ENCODE measurements around the gene PIK3AP1.
"Not testable (repeated sequence)": the region's sequence is repeated elsewhere in the genome, so short reads cannot be mapped to it uniquely, and the experiment has no call there.

The PIK3AP1 gene, protein sequence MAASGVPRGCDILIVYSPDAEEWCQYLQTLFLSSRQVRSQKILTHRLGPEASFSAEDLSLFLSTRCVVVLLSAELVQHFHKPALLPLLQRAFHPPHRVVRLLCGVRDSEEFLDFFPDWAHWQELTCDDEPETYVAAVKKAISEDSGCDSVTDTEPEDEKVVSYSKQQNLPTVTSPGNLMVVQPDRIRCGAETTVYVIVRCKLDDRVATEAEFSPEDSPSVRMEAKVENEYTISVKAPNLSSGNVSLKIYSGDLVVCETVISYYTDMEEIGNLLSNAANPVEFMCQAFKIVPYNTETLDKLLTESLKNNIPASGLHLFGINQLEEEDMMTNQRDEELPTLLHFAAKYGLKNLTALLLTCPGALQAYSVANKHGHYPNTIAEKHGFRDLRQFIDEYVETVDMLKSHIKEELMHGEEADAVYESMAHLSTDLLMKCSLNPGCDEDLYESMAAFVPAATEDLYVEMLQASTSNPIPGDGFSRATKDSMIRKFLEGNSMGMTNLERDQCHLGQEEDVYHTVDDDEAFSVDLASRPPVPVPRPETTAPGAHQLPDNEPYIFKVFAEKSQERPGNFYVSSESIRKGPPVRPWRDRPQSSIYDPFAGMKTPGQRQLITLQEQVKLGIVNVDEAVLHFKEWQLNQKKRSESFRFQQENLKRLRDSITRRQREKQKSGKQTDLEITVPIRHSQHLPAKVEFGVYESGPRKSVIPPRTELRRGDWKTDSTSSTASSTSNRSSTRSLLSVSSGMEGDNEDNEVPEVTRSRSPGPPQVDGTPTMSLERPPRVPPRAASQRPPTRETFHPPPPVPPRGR

DNA sequence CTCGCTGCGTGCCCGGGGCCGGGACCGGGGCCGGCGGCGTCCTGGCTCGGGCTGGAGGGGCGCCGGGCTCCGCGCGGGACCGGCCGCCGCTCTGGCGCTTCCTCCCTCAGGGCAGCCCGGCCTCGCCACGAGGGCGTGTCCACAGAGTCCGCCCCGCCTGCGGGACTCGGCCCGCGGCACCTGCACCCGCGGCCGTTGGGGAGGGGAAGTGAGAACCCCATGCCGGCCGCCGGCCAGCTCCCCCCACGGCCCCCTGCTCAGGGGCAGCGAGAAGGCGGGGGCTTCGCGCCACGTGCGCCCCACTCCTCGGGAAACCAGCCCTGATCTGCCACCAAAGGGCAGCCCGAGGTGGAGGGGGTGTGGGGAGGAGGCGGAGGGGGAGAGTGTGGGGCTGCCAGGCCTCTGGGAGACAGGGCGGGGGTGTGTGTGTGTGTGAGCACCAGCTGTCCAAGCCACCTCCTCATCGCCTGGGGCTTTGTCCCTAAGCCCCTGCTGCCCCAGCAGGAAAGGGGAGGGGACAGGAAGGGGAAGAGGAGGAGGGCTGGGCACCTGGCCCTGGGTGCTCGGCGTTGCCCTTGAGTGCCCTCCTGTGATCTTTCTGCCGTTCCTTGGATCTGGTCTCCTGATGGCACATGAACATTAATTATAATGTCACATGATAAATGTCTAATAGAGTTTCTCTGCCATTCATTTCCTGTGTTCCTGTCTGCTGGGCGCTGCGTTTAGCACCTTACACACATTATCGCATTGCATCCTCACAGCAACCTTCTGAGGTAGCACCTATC lies at the start of gene PIK3AP1:
PIK3AP1 (minus strand) TSS at position 93 of the 785 bp plus-strand sequence. CDS start 120 bp downstream, outside the sequence.
- DNase-seq: peak; percentile 55

DNA sequence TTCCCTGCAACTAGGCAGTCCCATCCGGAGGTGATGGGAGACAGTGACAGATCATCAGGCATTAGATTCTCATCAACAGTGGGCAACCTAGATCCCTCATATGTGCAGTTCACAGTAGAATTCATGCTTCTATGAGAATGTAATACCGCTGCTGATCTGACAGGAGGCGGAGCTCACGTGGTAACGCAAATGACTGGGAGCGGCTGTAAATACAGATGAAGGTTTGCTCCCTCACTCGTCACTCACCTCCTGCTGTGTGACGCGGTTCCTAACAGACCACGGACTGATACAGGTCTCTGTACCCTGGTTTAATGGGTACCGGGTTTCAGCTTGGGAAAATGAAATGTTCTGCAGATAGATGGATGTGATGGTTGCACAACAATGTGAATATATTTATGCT lies 47.8 kb upstream of the PIK3AP1 start:
- DNase-seq: no peak

DNA sequence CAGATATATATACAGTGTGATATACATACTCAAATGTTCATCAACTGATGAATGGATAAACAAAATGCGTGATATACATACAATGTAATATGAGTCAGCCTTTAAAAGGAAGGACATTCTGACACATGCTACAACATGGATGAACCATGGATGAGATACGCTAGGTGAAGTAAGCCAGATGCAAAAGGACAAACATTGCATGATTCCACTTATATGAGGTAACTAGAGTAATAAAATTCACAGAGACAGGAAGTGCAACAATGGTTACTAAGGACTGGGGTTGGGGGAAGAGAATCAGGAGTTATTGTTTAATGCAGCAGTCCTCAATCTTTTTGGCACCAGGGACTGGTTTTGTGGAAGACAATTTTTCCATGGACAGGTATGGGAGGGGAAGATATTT lies 47.3 kb upstream of the PIK3AP1 start:
- DNase-seq: no peak

DNA sequence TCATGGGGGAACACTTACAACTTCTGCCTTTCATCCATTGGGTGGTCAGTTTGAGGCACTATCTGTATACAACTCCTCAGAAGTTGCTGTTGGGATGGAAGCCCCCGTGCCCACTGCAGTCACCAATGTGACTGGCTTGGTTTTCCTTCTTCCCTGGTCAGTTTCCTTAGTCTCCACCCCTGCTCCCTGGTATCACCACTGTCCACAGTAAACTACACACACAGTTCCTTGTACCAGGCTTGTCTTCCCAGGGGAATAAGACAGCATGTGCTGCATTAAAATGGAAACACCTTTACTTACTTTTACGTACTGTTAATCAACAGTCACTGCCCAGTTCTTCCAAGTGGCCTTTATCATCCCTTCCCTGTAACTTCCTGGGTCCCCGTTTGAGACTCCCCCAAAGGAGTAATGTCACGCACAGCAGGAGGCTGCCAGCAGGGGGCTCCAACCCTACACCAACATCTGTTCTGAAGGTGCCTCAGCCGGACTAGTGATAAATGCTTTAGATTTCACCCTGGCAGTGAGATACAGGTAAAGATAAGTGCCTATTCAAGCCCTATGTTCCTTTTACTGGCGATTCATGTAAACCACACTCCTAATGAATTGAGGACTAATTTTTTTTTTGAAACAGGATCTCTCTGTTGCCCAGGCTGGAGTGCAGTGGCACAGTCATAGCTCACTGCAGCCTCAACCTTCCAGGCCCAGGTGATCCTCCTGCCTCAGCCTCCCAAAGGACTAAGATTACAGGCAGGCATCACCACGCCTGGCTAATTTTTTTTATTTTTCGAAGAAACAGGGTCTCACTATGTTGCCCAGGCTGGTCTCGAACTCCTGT lies 45.3 kb upstream of the PIK3AP1 start:
- DNase-seq: peak; percentile 87

DNA sequence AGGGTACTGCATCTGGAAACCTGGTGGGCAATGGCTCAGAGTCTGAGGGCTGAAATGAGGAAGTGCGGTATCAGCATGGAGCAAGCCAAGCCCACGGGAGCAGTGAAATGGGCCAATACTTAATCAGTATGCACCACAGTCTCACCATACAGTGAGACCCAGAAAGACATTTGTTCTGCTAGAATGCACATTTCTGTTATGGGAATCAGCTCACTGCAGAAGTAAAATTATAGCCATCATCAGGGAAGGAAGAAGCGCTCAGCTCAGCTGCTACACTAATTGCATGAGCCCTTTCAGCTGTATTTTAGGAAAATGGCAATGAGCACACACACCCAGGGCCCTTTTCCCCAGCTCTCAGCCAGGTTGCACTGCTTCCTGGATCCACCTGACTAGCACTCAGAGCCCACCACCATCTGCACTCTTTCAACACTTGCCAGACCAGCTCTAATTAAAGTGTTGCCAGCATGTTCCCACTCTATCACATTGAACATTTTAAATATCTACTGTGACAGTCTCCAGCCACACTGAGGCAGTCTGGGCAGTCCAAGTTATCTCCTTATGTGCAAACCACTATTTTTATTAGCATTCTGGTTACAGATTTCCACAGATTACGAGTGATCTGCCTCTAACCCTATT lies 44.2 kb upstream of the PIK3AP1 start:
- no peak for DNase-seq

DNA sequence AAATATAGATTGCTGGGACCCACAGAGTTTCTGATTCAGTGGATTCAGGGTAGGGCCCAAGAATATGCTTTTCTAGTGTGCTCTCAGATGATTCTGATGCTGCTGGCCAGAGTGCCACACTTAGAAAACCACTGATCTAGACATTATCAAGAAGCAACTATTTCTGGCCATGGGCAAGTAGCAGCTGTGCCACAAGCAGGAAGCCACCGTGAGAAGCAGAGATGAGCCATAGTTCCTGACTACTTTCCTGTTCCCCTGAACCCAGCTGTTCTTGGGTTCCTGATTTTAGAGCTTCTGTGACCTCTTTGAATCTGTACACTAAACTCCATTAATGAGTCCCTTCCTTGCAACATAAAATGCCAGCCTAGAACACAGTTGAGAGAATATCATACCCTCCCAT lies 38.1 kb upstream of the PIK3AP1 start:
- no peak for DNase-seq

DNA sequence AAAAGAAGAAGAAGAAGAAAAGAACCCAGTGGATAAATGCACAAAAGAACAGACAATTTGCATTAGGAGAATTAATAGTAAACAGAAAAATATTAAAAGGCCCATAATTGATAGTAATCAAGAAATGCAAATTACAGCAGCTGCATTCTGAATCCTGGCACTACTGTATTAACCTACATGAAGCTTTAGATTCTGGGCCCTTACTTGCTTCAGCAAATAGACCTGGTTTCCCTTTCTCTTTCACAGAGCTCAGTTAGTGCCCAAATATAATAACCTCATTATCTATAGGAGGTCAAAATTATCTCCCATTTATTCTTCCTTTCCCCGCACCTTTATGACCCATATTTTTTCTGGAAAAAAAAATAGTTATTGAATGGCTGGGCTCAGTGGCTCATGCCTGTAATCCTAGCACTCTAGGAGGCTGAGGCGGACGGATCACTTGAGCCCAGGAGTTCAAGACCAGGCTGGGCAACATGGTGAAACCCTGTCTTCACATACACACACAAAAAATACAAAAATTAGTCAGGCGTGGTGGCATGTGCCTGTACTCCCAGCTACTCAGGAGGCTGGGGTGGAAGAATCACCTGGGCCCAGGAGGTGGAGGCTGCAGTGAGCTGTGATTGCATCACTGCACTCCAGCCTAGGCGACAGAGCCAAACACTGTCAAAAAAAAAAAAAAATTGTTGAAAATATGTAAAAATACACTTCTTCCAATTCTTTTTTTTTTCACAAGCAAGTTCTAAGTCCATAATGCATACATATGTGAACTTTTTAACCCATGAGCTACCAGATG lies 36.0 kb upstream of the PIK3AP1 start:
- no peak for DNase-seq

DNA sequence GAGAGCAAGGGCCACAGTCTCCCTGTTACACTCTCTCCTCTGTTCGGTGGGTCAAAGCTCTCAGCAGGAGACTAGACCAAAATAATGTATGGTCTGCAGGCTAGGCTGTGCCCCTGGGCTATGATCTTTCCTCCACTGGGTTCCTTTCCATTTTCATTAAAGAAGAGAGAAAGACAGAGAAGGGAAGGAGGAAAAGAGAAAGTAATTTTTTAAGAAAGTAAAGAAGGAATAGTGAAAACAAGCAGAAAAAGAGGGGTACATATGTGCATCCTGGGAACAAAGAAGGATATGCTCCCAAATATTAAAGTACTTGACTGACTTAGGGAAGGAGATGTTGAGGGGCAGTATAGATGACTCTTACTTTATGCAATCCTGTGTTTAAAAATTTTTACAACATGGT lies 33.6 kb upstream of the PIK3AP1 start:
- DNase-seq: no peak

DNA sequence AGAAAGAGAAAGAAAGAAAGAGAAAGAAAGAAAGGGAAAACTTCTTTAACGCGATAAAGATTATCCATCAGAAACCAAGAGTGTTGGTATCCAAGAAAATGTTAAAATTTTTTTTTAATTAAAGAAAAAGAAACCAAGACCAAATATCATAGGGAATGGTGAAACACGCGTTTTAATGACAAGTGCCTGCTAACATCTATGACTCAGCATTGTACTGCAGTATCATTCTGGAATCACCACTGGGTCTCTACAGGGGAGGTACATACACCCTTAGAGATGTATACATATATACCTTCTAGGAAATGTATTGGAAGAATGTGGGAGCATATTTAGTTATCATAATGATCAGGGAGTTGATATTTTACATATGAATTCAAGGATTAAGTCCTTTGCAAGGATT lies 32.1 kb upstream of the PIK3AP1 start:
- no peak for DNase-seq

DNA sequence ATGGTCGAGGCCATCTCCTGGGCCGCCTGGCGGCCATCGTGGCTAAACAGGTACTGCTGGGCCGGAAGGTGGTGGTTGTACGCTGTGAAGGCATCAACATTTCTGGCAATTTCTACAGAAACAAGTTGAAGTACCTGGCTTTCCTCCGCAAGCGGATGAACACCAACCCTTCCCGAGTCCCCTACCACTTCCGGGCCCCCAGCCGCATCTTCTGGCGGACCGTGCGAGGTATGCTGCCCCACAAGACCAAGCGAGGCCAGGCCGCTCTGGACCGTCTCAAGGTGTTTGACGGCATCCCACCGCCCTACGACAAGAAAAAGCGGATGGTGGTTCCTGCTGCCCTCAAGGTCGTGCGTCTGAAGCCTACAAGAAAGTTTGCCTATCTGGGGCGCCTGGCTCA lies 30.0 kb upstream of the PIK3AP1 start:
- not testable (repeated sequence) for DNase-seq

DNA sequence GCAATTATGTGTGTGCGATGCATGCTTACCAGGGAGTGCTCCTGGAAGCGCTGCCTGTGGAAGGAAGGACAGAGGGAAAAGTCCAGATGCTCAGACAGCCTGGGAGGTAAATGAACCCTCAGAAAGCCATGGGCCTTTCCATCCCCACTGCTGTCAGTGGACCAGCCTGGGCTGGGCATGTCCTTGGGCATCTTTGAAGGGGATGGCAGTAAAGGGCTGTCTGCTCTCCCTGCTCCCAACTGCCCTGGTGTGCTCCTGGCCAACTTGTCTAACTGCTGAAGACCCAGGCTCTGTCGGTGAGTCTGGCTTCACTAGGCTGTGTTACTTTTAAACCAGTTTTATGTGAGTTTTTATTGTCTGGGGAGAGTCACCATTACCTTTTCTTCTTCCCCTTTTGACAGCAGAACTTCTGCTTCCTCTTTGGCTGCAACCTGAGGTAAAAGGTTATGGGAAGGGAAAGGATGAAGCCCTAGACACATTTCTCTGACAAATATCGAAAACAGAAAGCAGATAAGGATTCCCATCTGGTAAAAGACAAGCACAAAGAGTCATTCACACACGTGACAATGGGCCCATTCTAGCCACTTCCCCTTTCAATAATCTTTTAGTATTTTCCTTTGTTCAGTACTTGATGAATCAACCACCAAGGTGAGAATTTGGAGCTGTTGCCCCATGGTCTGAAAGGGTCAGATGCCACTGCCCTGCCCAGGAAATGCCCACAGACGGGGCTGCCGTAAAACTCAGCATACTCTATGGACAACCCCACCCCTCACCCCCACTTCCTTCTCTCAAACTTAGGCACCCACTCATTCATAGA lies 27.6 kb upstream of the PIK3AP1 start:
- DNase-seq: peak; percentile 31

DNA sequence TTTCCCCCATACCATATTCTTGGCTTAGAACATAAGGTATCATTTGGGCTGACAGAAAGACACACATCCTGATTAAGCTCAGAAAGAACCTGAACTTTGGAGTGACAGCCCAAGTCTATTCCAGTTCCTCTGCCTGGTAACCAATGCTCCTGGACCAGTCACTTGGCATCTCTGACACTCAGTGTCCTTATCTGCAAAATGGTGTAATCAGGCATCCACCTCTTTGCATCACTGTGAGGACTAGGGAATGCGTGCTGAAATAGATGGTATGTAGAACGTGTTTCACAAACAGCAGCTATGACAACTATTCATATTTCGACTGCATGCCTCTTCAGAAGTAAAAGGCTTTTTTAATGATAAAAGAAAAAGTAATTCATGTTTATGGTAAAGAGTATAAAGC lies 26.2 kb upstream of the PIK3AP1 start:
- no peak for DNase-seq

DNA sequence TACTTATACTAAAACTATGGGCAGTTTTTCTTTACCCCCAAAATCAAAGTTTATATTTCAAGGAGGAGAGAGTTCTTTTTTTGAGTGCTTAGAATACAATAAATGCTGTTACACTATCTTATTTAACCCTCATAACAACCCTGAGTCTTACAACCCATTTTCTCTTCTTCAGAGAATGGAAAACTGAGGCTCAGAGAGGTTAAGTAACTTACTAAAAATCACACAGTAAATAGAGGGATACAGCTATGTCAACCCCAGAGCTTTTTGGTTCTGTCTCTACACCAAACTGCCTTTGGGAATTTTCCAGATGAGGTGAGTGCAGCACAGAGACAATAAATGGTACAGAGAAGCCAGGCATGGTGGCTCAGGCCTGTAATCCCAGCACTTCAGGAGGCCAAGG lies 25.6 kb upstream of the PIK3AP1 start:
- DNase-seq: no peak

DNA sequence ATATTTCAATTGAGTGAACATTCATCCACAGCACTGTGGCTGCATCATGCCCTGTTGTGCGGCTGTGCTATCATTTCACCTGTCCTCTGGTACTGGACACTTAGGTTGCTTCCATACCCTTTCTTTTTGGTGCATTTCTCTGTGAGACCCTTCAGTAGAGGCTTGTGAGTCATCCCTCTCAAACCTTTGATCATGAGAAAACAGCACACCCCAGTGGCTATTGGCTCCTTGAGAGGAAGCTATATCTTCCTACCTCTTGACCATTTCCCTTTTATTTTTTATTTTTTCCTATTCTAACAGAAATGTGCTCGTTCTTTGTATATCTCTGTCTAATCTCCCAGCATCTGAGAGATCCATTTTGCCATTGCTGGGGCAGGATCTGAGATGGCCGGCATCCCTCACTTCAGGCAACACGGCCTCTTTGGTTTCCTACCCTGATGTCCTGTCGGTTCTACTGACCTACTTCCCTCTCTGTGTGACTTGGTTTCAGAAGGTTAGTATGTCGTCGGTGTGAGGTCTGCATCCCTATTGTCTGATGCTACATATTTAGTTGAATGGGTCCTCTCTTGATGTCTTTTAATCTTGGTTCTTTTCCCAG lies 23.8 kb upstream of the PIK3AP1 start:
- DNase-seq: no peak

DNA sequence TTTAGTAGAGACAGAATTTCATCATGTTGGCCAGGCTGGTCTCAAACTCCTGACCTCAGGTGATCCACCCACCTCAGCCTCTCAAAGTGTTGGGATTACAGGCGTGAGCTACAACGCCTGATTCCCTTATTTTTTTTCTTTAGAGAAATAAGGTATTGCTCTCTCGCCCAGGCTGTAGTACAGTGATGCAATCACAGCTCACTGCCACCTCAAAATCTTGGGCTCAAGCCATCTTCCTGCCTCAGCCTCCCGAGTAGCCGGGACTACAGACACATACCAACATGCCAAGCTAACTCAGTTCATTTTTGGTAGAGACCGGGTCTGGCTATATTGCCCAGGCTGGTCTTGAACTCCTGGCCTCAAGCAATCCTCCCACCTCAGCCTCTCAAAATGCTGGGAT lies 21.2 kb upstream of the PIK3AP1 start:
- not testable (repeated sequence) for DNase-seq

DNA sequence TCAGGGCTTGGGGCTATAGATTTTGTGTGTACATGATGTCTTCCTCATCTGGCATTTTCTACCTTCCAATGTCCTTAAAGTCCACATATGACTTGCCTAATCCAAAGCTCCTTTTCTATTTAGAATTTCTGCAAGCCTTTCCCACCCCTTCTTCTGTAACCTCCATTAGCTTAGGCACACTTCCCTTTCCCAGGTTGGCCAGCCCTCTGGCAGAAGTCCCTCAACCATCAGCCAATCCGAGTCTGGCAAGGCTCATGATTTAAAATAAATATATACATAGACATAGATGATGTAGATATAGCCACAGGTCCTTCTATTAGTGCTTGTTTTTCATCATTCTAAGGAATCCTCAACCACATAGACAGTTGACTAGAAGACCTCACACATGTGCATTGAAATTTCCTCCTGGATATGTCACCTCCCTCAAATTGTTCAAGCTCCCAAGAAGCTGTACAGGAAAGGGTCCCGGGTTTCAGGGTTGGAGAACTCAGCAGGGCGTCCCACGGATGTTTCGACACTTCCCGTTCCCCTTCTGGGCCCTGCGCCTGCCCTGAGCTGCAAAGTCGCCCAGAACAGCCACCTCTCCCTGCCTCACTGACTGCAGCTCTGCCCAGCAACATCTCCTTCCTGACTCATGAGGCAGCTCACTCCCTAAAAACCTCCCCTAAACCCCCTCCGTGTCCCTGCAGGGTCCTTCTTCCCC lies 20.4 kb upstream of the PIK3AP1 start:
- no peak for DNase-seq

DNA sequence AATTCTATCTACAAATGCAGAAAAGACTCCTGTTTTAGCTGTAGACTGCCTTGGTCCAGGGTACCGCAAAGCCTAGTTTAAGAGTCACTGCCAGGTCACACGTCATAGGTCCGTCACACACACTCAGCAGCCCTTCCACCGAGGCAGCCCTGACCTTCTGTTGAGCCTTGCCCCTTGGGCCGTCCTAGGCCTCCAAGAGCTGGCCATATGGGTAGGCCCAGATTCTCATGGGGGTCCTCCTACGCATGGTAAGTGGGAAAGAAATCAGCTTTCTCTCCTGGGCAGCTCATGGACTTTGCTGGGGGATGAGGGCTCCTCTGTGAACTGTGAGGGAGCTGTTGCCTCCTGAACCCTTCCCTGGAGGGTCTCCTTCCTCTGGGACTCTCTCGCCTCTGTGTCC lies 19.8 kb upstream of the PIK3AP1 start:
- DNase-seq: no peak

DNA sequence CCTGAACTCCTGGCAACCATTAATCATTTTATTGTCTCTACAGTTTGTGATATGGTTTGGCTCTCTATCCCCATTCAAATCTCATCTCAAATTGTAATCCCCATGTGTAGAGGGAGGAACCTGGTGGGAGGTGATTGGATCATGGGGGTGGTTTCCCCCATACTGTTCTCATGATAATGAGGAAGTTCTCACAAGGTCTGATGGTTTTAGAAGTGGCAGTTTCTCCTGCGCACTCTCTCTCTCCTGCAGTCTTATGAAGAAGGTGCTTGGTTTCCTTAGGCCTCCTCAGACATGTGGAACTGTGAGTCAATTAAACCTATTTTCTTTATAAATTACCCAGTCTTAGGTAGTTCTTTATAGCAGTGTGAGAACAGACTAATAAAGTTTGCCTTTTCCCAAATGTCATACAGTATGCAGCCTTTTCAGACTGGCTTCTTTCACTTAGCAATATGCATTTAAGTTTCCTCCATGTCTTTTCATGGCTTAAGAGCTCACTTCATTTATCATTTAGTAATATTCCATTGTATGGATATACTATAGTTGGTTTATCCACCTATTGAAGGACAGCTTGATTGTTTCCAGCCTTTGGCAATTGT lies 17.1 kb upstream of the PIK3AP1 start:
- DNase-seq: not testable (repeated sequence)

DNA sequence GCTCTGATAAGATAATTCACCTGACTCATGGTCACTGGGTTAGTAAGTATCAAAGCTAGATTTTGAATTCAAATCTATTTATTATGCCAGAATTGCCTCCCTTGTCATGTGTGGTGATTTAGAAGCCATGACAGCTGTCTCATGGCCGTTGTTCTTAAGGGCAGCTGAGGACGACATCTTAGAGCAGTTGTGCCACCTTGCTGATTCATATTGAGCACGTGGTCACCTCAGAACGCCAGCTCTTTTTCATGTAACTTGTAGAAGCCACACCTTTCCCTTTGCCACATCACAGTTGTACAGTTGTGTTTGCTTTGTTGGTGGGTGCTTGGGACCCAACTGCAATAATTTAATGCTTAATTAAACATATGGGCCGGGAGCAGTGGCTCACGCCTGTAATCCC lies 4.3 kb upstream of the PIK3AP1 start:
- no peak for DNase-seq

All from stimulated activated CD8-positive, alpha-beta memory T cell treated with anti-CD3 and anti-CD28 coated beads, Interleukin-4, amount 100 ng/mL, for 48 hours (primary cell).